Measurements from ENCODE around the gene GPC5.

DNA sequence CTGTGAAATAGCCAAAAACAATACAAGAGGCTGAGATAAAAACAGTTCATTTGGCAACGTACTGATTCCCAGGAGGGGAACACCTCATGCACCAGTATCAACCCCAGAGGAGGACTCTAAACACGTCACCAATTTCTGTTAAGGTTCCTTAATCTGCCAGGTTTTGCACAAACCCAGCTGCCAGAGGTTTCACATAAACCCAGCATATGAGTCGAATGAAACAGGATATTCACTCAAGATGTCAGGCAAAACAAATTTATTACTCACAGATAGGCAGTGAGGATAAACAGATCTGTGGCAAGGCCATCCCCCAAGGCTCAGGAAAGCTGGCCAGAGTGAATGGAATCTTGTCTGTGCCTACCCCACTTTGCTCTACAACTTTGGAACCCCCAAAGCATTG is 210.9 kb downstream of the GPC5 start:
- TF ChIP-seq YY1 (IDR thresholded peaks at IDR 0.05; ENCODE audit: insufficient read depth, insufficient read length) (no peak), ZNF274 (IDR thresholded peaks at IDR 0.05; ENCODE audit: low read depth, low read length) (no peak)
